HepG2 (cell line): ENCODE measurements around the gene SUSD3. TPM values are rescaled to one million over a fixed set of nuclear protein-coding genes. Genes with fewer than 3 reads are reported as not detected.

ENCODE experiments used
- ATAC-seq: fragments of 200-7000 bp; cut with Tn5 transposase; 3 replicates; pipeline ENCODE4 v1.9.1; 2020; ENCODE audit warnings: mild to moderate bottlenecking, moderate library complexity
- BruUV-seq: library from RNA; stranded (reverse); fragments of 400-500 nt; replicated peaks from 2 replicates; lab custom pipeline; 2021; lab: Mats Ljungman, UMichigan
- CTCF ChIA-PET: fragments of 300-600 bp; formaldehyde crosslinking; extraction: SDS; loops from one replicate; lab custom pipeline; 2021; ENCODE audit warnings: low total read pairs, inconsistent platforms, low intra/inter-chr PET ratio; lab: Yijun Ruan, JAX
- POLR2A ChIA-PET: fragments of 350-600 bp; sonication (Branson Sonifier 250); formaldehyde crosslinking; loops from one replicate; lab custom pipeline; 2020; ENCODE audit warnings: antibody characterized with exemption, inconsistent platforms; lab: Yijun Ruan, JAX
- DNase-seq: peaks from one replicate; pipeline ENCODE4 v3.0.0-alpha.2; 2015; ENCODE audit warnings: low spot score
- FAIRE-seq: peaks from 3 replicates; lab custom pipeline; 2011; peaks lifted over from hg19 to GRCh38; lab: Jason Lieb, UNC
- H2AFZ ChIP-seq: one replicate; pipeline ENCODE4 v1.6.1; 2011; ENCODE audit warnings: low read length, inconsistent platforms
- H3K27ac ChIP-seq: fragments of 300-600 bp; 3 replicates; pipeline ENCODE4 v1.8.0; 2011; ENCODE audit warnings: mixed run types, mild to moderate bottlenecking, mixed read lengths, low read length, inconsistent platforms; ENCODE audit not compliant: insufficient read depth; ENCODE audit errors: extremely low read length
- H3K27me3 ChIP-seq, 2 experiments: fragments of 200-600 bp in 1 of 2; 2 replicates in 1 of 2; 3 replicates in 1 of 2; pipeline versions ENCODE4 v1.6.0 to v1.8.0; 2011; ENCODE audit warnings: low read length in 2 of 2, mild to moderate bottlenecking in 2 of 2, moderate library complexity in 2 of 2, inconsistent platforms in 1 of 2; ENCODE audit not compliant: insufficient read depth in 2 of 2, control insufficient read depth in 1 of 2
- H3K36me3 ChIP-seq, 2 experiments: fragments of 200-600 bp in 1 of 2; replicated peaks in 1 of 2; 2 replicates in 1 of 2; 3 replicates in 1 of 2; pipeline versions ENCODE4 v1.5.1 to v1.8.0; 2011; ENCODE audit warnings: low read length in 2 of 2, inconsistent platforms in 1 of 2; ENCODE audit not compliant: insufficient read depth in 2 of 2, control insufficient read depth in 1 of 2
- H3K4me1 ChIP-seq: 2 replicates; pipeline ENCODE4 v1.5.1; 2012; ENCODE audit warnings: low read length, inconsistent platforms; ENCODE audit not compliant: insufficient read depth
- H3K4me2 ChIP-seq: 2 replicates; pipeline ENCODE4 v1.6.0; 2011; ENCODE audit warnings: low read depth, low read length, inconsistent platforms
- H3K4me3 ChIP-seq, 3 experiments: fragments of 200-600 bp in 1 of 3; sonication (generic), shearing (Covaris generic) in 1 of 3; replicated peaks in 1 of 3; 2 replicates each; pipeline ENCODE4 v1.5.1; 2011 to 2016; ENCODE audit warnings: low read length in 3 of 3, inconsistent platforms in 2 of 3, low read depth in 2 of 3, mild to moderate bottlenecking in 2 of 3, control low read depth in 1 of 3, mixed read lengths in 1 of 3; ENCODE audit not compliant: insufficient read depth in 1 of 3
- H3K79me2 ChIP-seq: one replicate; pipeline ENCODE4 v1.6.1; 2011; ENCODE audit warnings: low read length, inconsistent platforms; ENCODE audit not compliant: insufficient read depth
- H3K9ac ChIP-seq: 2 replicates; pipeline ENCODE4 v1.6.0; 2011; ENCODE audit warnings: mild to moderate bottlenecking, low read depth, low read length, inconsistent platforms; ENCODE audit not compliant: insufficient read depth
- H3K9me3 ChIP-seq: 2 replicates; pipeline ENCODE4 v1.5.1; 2012; ENCODE audit warnings: mild to moderate bottlenecking, low read length
- H4K20me1 ChIP-seq: 2 replicates; pipeline ENCODE4 v1.6.0; 2011; ENCODE audit warnings: inconsistent platforms, mild to moderate bottlenecking, low read length, moderate library complexity; ENCODE audit not compliant: insufficient read depth
- HNF1B ChIP-seq: sonication (generic); formaldehyde crosslinking; IDR thresholded peaks from 2 replicates; pipeline ENCODE4 v1.5.1; 2020; ENCODE audit warnings: mild to moderate bottlenecking, moderate library complexity, missing genetic modification reagents
- MAX ChIP-seq: IDR thresholded peaks from 2 replicates; pipeline ENCODE4 v1.6.1; 2012; ENCODE audit warnings: inconsistent platforms
- MBD4 ChIP-seq: IDR thresholded peaks from 2 replicates; pipeline ENCODE4 v1.6.1; 2012; ENCODE audit warnings: low read length, inconsistent platforms, borderline replicate concordance
- NFRKB ChIP-seq: fragments of 450-650 bp; IDR thresholded peaks from 2 replicates; pipeline ENCODE4 v1.6.1; 2017
- NR1H2 ChIP-seq: sonication (generic); formaldehyde crosslinking; IDR thresholded peaks from 2 replicates; pipeline ENCODE4 v1.8.1; 2022; ENCODE audit warnings: low read depth, missing genetic modification reagents, borderline replicate concordance
- SMC3 ChIP-seq: IDR thresholded peaks from 2 replicates; pipeline ENCODE4 v1.6.1; 2011; ENCODE audit warnings: low read length, improper control_type of control experiment
- ZNF652 ChIP-seq: IDR thresholded peaks from 2 replicates; pipeline ENCODE4 v1.6.1; 2016; ENCODE audit warnings: low read depth, borderline replicate concordance
- WGBS: methylation state at CpG from one replicate; pipeline ENCODE4 v1.1.6; 2017; ENCODE audit warnings: low lambda C conversion rate; 5-methylcytosine and 5-hydroxymethylcytosine counted together
- in situ Hi-C: cut with HindIII; loops from 2 replicates; pipeline ENCODE4 v1.10.0; 2017; ENCODE audit warnings: low pct_unique_long_range_greater_than_20kb; ENCODE audit not compliant: extremely low pct_ligation_motif_present
- intact Hi-C: fragments of 100-400 bp; cut with micrococcal nuclease; formaldehyde crosslinking; loops from one replicate; pipeline ENCODE4 v1.10.0; 2022; ENCODE audit not compliant: unreplicated experiment
- polyA plus RNA-seq, 8 experiments: library from polyadenylated mRNA; depleted of rRNA in 3 of 8; stranded (reverse) in 7 of 8; unstranded in 1 of 8; fragments of >200 nt; fragmentation: Illumina TruSeq in 4 of 8; extraction: Trizol in 4 of 8; gene quantifications; 2 replicates each; pipeline versions ENCODE4 v1.2.1 to v1.2.3, GENCODE V29; 2011 to 2016; ENCODE audit warnings: low read depth in 4 of 8, missing spikeins in 1 of 8, mixed read lengths in 1 of 8; ENCODE audit not compliant: insufficient read depth in 1 of 8
- total RNA-seq, 5 experiments: library from RNA; depleted of rRNA; stranded (reverse); fragments of >200 nt; fragmentation: Illumina TruSeq; extraction: Trizol; gene quantifications; 2 replicates each; pipeline ENCODE4 v1.2.3, GENCODE V29; 2016; ENCODE audit warnings: low read depth in 1 of 5

SUSD3 gene
- total and polyA plus RNA-seq, 2 of the 13 experiments (the other 11 are each of a cell fraction or from before 2014, with no cell fraction given): 7.0 to 9.1 TPM

DNA sequence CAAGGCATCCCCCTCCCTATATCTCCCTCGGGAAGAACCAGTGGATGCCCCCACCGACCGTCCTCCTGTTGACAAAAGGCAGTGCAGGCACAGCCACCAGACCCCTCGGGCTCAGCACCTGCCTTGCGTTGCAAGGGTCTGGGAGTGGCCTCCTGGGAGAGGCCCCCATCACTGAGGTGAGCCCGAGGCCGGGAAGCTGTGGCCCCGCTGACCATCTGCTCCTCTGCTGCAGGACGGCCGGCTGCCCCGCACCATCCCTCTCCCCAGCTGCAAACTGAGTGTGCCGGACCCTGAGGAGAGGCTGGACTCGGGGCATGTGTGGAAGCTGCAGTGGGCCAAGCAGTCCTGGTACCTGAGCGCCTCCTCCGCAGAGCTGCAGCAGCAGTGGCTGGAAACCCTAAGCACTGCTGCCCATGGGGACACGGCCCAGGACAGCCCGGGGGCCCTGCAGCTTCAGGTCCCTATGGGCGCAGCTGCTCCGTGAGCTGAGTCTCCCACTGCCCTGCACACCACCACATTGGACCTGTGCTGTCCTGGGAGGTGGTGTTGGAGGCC is 23.3 kb upstream of the SUSD3 start:
- CTCF ChIA-PET: no interaction called here
- ATAC-seq (no peak), FAIRE-seq (no peak), DNase-seq (no peak)
- Histone ChIP-seq H3K36me3 (no peaks in the 10 kb centered on the region), H3K27me3 (0 out of 5 replicates have a peak, but pooled peaks cover 0 to 3% of the 10 kb centered on the region in 2 experiments), H3K9ac (no peak overlapping the region), H3K4me1 (peaks cover 13% of the 10 kb centered on the region), H2AFZ (no peak overlapping the region), H3K79me2 (no peaks in the 10 kb centered on the region), H3K4me2 (no peak overlapping the region), H3K4me3 (no peak overlapping the region), H3K9me3 (no peaks in the 10 kb centered on the region), H3K27ac (no peak overlapping the region), H4K20me1 (no peaks in the 10 kb centered on the region)
- intact Hi-C loops (no loop called here), in situ Hi-C loops (no loop called here)
- POLR2A ChIA-PET: no interaction called here
- WGBS: 65% methylated on average over 8 of the region's 19 CpGs
- no TSS peak for BruUV-seq
- TF ChIP-seq ZNF652 (CRISPR knock-in tag) (no peak), NFRKB (no peak), NR1H2 (CRISPR knock-in tag) (no peak), MBD4 (no peak), MAX (no peak), SMC3 (no peak), HNF1B (CRISPR knock-in tag) (no peak)
